ENCODE measurements around the gene HPCA.
"Not testable (repeated sequence)": the region's sequence is repeated elsewhere in the genome, so short reads cannot be mapped to it uniquely, and the experiment has no call there.

HPCA gene

GRCh38 chr1:32903991-32904785 is 17.9 kb downstream of the HPCA start:
- DNase-seq = no peak

GRCh38 chr1:32904797-32905196 is 18.5 kb downstream of the HPCA start:
- no peak for DNase-seq

DNA sequence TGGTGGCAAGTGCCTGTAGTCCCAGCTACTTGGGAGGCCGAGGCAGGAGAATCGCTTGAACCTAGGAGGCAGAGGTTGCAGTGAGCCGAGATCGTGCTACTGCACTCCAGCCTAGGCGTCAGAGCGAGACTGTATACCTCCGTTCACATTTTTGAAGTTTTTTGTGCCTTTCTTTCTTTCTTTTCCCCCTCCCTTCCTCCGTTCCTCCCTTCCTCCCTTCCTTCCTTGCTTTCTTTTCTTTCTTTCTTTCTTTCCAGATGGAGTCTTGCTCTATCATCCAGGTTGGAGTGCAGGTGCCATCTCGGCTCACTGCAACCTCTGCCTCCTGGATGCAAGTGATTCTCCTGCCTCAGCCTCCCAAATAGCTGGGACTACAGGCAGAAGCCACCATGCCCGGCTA is 19.3 kb downstream of the HPCA start:
- DNase-seq = not testable (repeated sequence)

- DNase-seq = no peak
These were observed 20.4 kb downstream of the HPCA start for GRCh38 chr1:32906654-32907053.

DNA sequence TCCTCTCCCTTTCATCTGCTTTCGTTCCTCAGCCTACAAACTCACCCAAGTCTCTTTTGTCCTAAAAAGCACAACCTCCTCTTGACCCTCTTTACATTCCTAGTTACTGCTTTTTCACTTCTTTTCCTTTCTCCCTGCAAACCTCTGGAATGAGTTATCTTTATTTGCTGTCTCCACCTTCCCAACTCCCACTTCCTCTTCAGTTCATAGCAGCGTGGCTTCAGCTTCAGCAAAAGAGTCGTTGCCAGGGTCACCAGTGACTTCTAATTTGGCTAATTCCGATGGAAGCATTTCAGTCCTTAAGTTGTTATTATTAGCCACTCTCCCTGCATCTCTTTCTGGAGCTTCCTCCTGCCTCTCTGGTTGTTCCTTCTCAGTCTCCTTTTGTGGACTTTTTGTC is 21.1 kb downstream of the HPCA start:
- no peak for DNase-seq

- no peak for DNase-seq
These were observed 24.0 kb downstream of the HPCA start for GRCh38 chr1:32910319-32910718.

DNA sequence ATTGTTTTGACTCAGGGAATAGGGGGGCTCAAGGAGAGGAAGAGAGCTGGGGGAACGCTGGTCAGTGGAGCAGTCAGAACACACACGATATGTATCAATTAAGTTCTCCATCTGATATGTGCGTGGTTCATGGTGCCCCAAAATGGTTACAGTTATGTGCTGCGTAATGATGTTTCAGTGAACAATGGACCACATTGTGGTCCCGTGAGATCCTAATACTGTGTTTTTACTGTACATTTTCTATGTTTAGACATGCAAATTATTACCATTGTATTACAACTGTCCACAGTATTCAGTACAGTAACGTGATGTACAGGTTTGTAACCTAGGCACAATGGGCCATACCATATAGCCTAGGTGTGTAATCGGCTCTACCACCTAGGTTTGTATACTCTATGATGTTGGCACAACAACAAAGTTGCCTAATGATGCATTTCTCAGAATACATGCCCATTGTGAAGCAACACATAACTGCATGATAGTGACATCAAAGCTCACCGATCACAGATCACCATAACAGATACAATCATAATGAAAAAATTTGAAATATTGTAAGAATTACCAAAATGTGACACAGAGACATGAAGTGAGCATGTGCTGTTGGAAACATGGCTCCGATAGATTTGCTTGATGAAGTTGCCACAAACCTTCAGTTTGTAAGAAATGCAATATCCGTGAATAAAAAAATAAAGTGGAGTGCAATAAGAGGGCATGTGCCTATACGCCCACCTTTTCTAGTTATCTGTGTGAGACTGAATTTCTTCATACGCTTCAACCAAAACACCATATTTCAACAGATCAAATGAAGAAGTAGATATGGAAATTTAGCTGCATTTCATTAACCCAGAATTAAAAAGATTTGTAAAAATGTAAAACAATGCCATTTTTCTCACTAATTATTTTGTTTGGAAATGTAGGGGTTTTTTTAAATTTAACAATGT is 29.7 kb downstream of the HPCA start:
- no peak for DNase-seq

DNA sequence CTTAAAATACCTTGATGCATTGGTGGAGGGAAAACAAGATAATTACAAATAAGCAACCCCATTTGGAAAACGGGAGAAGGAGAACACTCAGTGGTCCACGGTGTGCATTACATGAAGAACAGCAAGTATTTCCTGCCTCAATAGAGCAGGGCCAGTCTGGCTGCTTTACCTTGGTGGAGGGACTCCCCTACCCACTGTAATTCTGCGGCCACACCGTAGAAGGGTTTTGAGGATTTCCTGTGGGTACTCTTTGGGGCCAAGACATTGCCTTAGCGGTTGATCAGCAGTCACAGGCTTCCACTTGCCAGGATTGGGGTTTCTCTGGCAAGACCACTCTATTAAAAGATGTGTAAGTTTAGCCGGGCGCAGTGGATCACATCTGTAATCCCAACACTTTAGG is 31.2 kb downstream of the HPCA start:
- DNase-seq = no peak

GRCh38 chr1:32918179-32918578 is 31.9 kb downstream of the HPCA start:
- no peak for DNase-seq

DNA sequence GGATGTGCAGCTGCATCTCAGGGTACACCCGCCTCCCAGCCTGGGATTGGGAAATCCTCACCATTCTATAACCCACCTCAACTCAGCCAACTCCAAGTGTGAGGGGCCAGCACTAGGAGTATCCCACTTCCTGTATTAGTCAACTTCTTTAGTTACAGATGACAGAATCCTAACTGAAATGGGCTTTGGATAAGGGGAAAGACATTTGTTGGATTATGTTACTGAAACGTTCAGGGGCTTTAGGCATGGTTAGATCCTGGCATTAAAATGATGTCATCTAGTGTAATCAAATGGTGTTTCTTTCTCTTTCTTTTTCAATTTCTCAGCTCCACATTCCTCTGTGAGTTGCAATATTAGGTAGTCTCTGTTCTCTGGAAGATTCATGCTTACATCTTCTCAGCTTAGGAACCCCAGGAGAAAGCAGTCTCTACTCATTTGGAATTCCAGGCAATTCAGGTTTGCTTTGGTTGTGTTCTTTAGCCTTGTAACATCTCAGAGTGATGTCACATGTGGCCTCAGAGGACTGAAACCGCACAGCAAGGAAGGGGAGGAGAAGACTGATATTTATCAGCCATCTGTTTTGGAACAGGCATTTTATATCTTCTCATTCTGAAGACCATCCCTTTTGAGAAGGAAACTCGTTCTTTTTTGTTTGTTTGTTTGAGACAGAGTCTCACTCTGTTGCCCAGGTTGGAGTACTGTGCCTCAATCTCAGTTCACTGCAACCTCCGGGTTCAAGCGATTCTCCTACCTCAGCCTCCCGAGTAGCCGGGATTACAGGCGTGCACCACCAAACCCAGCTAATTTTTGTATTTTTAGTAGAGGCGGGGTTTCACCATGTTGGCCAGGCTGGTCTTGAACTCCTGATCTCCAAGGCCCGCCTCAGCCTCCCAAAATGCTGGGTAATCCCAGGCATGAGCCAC is 33.8 kb downstream of the HPCA start:
- no peak for DNase-seq

- no peak for DNase-seq
These were observed 34.5 kb downstream of the HPCA start for GRCh38 chr1:32920833-32921232.

- peak; percentile 28 for DNase-seq
These were observed 38.6 kb downstream of the HPCA start for GRCh38 chr1:32924881-32925344.

GRCh38 chr1:32925403-32926162 is 39.3 kb downstream of the HPCA start:
- peak; percentile 39 for DNase-seq

- DNase-seq = no peak
These were observed 40.3 kb downstream of the HPCA start for GRCh38 chr1:32926562-32926961.

DNA sequence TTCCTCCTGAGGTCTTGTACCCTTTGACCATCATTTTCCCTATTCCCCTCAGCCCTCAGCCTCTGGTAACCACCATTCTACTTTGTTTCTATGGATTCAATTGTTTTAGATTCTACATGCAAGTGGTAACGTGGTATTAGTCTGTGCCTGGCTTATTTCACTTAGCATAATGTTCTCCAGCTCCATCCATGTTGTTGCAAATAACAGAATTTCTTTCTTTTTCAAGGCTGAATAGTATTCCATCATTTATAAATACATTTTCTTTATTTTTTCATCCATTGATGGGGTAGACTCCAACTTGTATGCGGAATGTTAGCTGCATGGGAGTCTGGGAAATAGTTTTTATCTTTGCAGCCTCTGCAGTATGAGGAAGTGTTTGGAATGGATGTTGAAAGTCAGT is 41.1 kb downstream of the HPCA start:
- DNase-seq = no peak

DNA sequence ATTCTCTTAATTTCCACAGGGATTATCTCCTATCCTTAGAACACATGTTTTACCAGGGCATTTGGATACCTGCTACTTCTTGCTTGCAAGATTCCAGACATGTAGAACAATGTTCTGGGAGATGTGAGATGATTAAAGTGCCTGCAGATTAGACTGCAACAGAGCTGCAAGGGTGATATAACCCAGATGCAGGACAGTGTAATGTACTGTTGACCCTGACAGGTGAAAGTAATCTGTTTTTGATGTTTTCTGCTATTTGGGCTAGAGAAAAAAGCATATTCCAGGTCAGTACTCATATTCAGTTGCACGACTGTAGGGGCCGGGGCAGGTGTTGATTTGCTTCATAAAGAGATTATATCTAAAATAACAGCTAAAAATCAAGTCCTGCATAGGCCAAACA is 42.0 kb downstream of the HPCA start:
- DNase-seq = no peak

- no peak for DNase-seq
These were observed 42.4 kb downstream of the HPCA start for GRCh38 chr1:32928715-32929114.

- DNase-seq = no peak
These were observed 43.1 kb downstream of the HPCA start for GRCh38 chr1:32929366-32929765.

DNA sequence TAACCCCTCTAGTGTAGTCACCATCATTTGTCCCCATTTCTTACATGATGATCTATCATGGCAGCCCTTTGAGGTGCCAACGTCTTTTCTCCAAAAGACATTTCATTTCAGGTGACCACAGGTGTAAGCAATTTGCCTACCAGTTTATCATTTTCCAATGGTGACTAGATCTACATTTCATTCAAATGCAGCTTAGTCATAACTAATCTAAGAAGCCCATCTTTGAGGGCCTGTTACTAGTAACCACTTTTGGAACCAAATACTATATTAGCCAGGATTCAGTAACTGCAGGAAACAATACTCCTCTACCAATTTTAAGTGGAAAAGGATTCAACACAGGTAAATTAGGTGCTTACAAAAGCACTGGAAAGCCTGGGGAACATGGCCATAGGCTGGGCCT is 45.5 kb downstream of the HPCA start:
- DNase-seq = no peak

DNA sequence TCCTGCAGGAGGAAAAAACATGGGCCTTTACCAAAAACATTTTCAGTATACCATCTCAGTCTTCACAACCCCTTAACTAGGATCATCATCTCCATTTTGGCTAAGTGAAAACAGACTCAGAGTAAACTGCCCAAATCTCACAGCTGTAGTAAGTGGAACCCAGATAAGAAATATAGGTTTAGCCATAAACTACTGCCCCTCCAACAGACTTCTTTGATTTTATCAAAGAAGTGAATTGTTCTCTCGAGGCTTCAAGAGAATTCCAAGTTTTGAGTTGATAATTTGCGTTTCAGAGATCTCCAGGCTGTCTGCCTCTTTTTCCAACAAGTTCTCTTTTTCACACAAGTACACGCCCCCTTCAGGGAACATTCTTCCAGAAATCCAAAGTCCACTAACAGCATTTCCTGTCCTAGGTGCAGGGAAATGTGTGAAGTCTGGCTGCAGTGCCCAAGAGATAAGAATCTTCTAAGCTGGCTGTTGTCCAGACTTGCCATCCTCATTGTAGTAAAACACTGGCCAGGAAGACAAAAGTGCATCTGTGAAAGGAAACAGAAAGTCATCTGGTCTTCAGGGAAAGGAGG is 47.5 kb downstream of the HPCA start:
- DNase-seq = no peak

DNA sequence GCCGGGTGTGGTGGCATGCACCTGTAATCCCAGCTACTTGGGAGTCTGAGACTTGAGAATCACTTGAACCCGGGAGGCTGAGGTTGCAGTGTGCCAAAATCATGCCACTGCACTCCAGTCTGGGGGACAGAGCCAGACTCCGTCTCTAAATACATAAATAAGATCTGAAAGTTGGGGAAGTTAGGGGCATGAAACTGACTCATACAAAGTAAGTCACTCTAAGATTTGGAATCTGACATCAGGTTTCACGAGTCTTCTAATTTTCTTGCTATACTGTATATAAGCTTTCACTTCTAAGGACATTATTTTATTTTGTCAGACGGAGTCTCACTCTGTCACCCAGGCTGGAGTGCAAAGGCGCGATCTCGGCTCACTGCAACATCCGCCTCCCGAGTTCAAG is 48.2 kb downstream of the HPCA start:
- no peak for DNase-seq

- DNase-seq = no peak
These were observed 50.8 kb downstream of the HPCA start for GRCh38 chr1:32937061-32937460.

Measured in left hindlimb (tissue), 1 donor.